Measurements from ENCODE around the gene PDXDC1.
"Not testable (repeated sequence)": the region's sequence is repeated elsewhere in the genome, so short reads cannot be mapped to it uniquely, and the experiment has no call there.

GRCh38 chr16:15142107-15142890 is 167.5 kb downstream of the PDXDC1 start:
- TF ChIP-seq POLR2A (IDR thresholded peaks at IDR 0.05; ENCODE audit: low read length); GATA1 (IDR thresholded peaks at IDR 0.05; ENCODE audit: low read depth, low read length): not testable (repeated sequence)

All from erythroblast (primary cell).